GM12891 (cell line): ENCODE measurements around the gene SEC61A2.

Source experiments
- POLR2A ChIP-seq: IDR thresholded peaks from 2 replicates; pipeline ENCODE4 v1.6.1; 2011; ENCODE audit warnings: low read depth, low read length, control low read depth
- TAF1 ChIP-seq: IDR thresholded peaks from 2 replicates; pipeline ENCODE4 v1.6.1; 2011; ENCODE audit warnings: low read depth, low read length, control low read depth

DNA sequence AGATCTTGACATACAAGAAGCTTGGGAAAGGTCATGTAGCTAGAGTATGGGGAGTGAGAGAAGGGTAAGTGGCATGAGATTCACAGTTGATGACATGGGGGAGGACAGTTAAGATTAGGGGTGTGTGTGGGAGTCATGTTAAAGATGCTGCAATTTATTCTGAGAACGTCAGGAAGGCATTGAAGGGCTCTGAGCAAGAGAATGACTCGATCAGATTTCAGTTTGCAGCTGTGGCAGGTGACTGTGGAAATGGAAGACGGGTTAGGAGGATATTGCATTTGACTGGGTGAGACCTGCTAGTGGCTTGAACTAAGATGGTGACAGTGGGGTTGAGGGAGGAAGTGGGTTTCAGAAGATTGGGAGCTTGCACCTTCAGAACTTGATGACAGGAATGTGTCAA is 72.1 kb downstream of the SEC61A2 start:
- TF ChIP-seq POLR2A (no peak), TAF1 (no peak)
